Measurements from ENCODE around the gene CRABP2.

The CRABP2 gene

DNA sequence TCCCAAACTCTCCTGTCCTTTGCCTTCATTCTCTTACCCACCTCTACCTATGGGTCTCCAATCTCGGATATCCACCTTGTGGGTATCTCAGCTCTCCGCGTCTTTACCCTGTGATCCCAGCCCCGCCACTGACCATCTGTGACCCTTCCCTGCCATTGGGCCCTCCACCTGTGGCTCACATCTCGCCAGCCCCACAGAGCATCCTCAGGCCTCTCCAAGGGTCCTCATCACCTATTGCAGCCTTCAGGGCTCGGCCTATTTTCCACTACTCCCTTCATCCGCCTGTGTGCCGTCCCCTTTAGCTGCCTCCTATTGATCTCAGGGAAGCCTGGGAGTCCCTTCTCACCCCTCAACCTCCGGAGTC lies 52.4 kb downstream of the CRABP2 start:
- no peak for DNase-seq

DNA sequence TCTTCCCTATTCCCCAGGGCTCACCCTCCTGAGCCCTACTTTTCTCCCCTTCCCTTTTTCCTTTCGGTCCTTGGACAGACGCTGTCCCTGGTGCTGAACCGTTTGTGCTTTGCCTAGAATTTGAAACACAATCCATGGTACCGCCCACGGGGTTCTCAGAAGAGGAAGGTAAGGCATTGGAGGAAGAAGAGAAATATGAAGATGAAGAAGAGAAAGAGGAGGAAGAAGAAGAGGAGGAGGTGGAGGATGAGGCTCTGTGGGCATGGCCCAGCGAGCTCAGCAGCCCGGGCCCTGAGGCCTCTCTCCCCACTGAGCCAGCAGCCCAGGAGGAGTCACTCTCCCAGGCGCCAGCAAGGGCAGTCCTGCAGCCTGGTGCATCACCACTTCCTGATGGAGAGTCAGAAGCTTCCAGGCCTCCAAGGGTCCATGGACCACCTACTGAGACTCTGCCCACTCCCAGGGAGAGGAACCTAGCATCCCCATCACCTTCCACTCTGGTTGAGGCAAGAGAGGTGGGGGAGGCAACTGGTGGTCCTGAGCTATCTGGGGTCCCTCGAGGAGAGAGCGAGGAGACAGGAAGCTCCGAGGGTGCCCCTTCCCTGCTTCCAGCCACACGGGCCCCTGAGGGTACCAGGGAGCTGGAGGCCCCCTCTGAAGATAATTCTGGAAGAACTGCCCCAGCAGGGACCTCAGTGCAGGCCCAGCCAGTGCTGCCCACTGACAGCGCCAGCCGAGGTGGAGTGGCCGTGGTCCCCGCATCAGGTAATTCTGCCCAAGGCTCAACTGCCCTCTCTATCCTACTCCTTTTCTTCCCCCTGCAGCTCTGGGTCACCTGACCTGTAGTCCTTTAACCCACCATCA lies 53.0 kb downstream of the CRABP2 start:
- DNase-seq, result no peak
